Body of pancreas (tissue), 4 donors: Measurements from ENCODE around the gene TRMT1L.

Experiments
- CTCF ChIP-seq, 7 experiments: fragments of 450-650 bp in 4 of 7; fragments of 200-600 bp in 3 of 7; sonication (generic) in 3 of 7; IDR thresholded peaks; one replicate each; pipeline ENCODE4 v1.5.1; 2016 to 2019; ENCODE audit warnings: antibody characterized with exemption in 7 of 7
- POLR2A ChIP-seq, 3 donors: fragments of 450-650 bp; IDR thresholded peaks; one replicate each; pipeline ENCODE4 v1.6.1; 2016; ENCODE audit warnings: antibody characterized with exemption in 3 of 3, mild to moderate bottlenecking in 2 of 3

GRCh38 chr1:185075476-185075875 is 81.3 kb downstream of the TRMT1L start:
- TF ChIP-seq CTCF (IDR thresholded peaks at IDR 0.05), result no peak
- TF ChIP-seq POLR2A (IDR thresholded peaks at IDR 0.05), result no peak
